Tibial nerve (tissue), 3 donors: ENCODE results near the gene WFIKKN1.

Source experiments
- CTCF ChIP-seq, 5 experiments: fragments of 200-600 bp in 3 of 5; fragments of 450-650 bp in 2 of 5; sonication (generic) in 3 of 5; IDR thresholded peaks; one replicate each; pipeline ENCODE4 v1.5.1; 2016 to 2019; ENCODE audit warnings: antibody characterized with exemption in 5 of 5, mild to moderate bottlenecking in 3 of 5, moderate library complexity in 2 of 5
- POLR2A ChIP-seq, 2 donors: fragments of 450-650 bp; IDR thresholded peaks; one replicate each; pipeline ENCODE4 v1.6.1; 2017; ENCODE audit warnings: antibody characterized with exemption in 2 of 2, mild to moderate bottlenecking in 2 of 2, moderate library complexity in 2 of 2

GRCh38 chr16:589658-590187 is 41.1 kb upstream of the WFIKKN1 start, which contains the start of gene RAB40C:
- no peak for TF ChIP-seq POLR2A (IDR thresholded peaks at IDR 0.05)
- peak in 3 of 5 experiments; percentile 7 to 14 (median 10) for TF ChIP-seq CTCF (IDR thresholded peaks at IDR 0.05)
